T-helper 2 cell treated with Interferon-gamma antibody and Interleukin-4, amounts not matched to agents 5 μg/mL and 100 μg/mL, for 36 hours (primary cell): ENCODE data around the gene SPDYE1.
"Not testable (repeated sequence)": the region's sequence is repeated elsewhere in the genome, so short reads cannot be mapped to it uniquely, and the experiment has no call there.

Experiments
- DNase-seq: peaks from one replicate; pipeline ENCODE4 v3.0.0; 2021; ENCODE audit warnings: low spot score
- H3K27ac Mint-ChIP-seq: one replicate; pipeline ENCODE4 v1.8.0; 2021; ENCODE audit warnings: mild to moderate bottlenecking, mixed read lengths
- H3K27me3 Mint-ChIP-seq: one replicate; pipeline ENCODE4 v1.8.0; 2021; ENCODE audit warnings: low read depth, mixed read lengths
- H3K36me3 Mint-ChIP-seq: one replicate; pipeline ENCODE4 v1.8.0; 2021; ENCODE audit warnings: low read depth, mixed read lengths
- H3K4me1 Mint-ChIP-seq: one replicate; pipeline ENCODE4 v1.8.0; 2021; ENCODE audit warnings: low read depth, mixed read lengths
- H3K4me3 Mint-ChIP-seq: one replicate; pipeline ENCODE4 v1.8.0; 2022; ENCODE audit warnings: mild to moderate bottlenecking, moderate library complexity, mixed read lengths
- H3K9me3 Mint-ChIP-seq: one replicate; pipeline ENCODE4 v1.8.0; 2021; ENCODE audit warnings: mixed read lengths

SPDYE1 gene

GRCh38 chr7:43982848-43983247, 14.8 kb upstream of the SPDYE1 start:
- H3K36me3 Mint-ChIP-seq, H3K27ac Mint-ChIP-seq: not testable (repeated sequence)

GRCh38 chr7:43983736-43984135, 14.0 kb upstream of the SPDYE1 start:
- not testable (repeated sequence) for H3K4me1 Mint-ChIP-seq, H3K4me3 Mint-ChIP-seq, H3K27me3 Mint-ChIP-seq, H3K9me3 Mint-ChIP-seq, H3K36me3 Mint-ChIP-seq, DNase-seq, H3K27ac Mint-ChIP-seq

More at GRCh38 chr7:43982848-43983247, 14.8 kb upstream of the SPDYE1 start:
- DNase-seq, H3K4me3 Mint-ChIP-seq, H3K9me3 Mint-ChIP-seq, H3K4me1 Mint-ChIP-seq, H3K27me3 Mint-ChIP-seq: not testable (repeated sequence)

GRCh38 chr7:43985904-43986864, 11.5 kb upstream of the SPDYE1 start:
- H3K9me3 Mint-ChIP-seq, H3K4me1 Mint-ChIP-seq, H3K36me3 Mint-ChIP-seq, H3K27me3 Mint-ChIP-seq: not testable (repeated sequence)
- peak; percentile 23 for DNase-seq
- Mint-ChIP-seq H3K4me3 (peak overlapping the region; percentile 48), H3K27ac (peak overlapping the region; percentile 63)

- H3K27ac Mint-ChIP-seq, DNase-seq, H3K4me1 Mint-ChIP-seq, H3K27me3 Mint-ChIP-seq, H3K4me3 Mint-ChIP-seq, H3K36me3 Mint-ChIP-seq, H3K9me3 Mint-ChIP-seq: not testable (repeated sequence)
These were observed 10.2 kb upstream of the SPDYE1 start for GRCh38 chr7:43987476-43987875.

GRCh38 chr7:43990011-43990585, 7.6 kb upstream of the SPDYE1 start:
- not testable (repeated sequence) for H3K4me3 Mint-ChIP-seq, DNase-seq, H3K9me3 Mint-ChIP-seq, H3K4me1 Mint-ChIP-seq, H3K27me3 Mint-ChIP-seq, H3K36me3 Mint-ChIP-seq, H3K27ac Mint-ChIP-seq

GRCh38 chr7:43990829-43991228, 6.9 kb upstream of the SPDYE1 start:
- not testable (repeated sequence) for H3K27me3 Mint-ChIP-seq

GRCh38 chr7:43992896-43993295, 4.8 kb upstream of the SPDYE1 start:
- not testable (repeated sequence) for H3K27me3 Mint-ChIP-seq, H3K4me3 Mint-ChIP-seq, H3K9me3 Mint-ChIP-seq, DNase-seq, H3K36me3 Mint-ChIP-seq, H3K27ac Mint-ChIP-seq, H3K4me1 Mint-ChIP-seq

More at GRCh38 chr7:43990829-43991228, 6.9 kb upstream of the SPDYE1 start:
- H3K27ac Mint-ChIP-seq, H3K9me3 Mint-ChIP-seq, H3K36me3 Mint-ChIP-seq, H3K4me1 Mint-ChIP-seq, H3K4me3 Mint-ChIP-seq, DNase-seq: not testable (repeated sequence)

GRCh38 chr7:43994681-43995080, 3.0 kb upstream of the SPDYE1 start:
- H3K27ac Mint-ChIP-seq, H3K36me3 Mint-ChIP-seq, H3K4me1 Mint-ChIP-seq, H3K9me3 Mint-ChIP-seq, H3K27me3 Mint-ChIP-seq, DNase-seq, H3K4me3 Mint-ChIP-seq: not testable (repeated sequence)

GRCh38 chr7:44012081-44012480, 14.4 kb downstream of the SPDYE1 start:
- not testable (repeated sequence) for H3K4me1 Mint-ChIP-seq, H3K27ac Mint-ChIP-seq, H3K27me3 Mint-ChIP-seq, H3K9me3 Mint-ChIP-seq, H3K36me3 Mint-ChIP-seq, DNase-seq, H3K4me3 Mint-ChIP-seq

- H3K27ac Mint-ChIP-seq, H3K4me3 Mint-ChIP-seq, H3K27me3 Mint-ChIP-seq, H3K4me1 Mint-ChIP-seq, H3K36me3 Mint-ChIP-seq, H3K9me3 Mint-ChIP-seq, DNase-seq: not testable (repeated sequence)
These were observed 17.4 kb downstream of the SPDYE1 start for GRCh38 chr7:44015090-44015489.

- H3K4me1 Mint-ChIP-seq: peaks cover 17% of the 10 kb centered on the region
These were observed 21.4 kb downstream of the SPDYE1 start for GRCh38 chr7:44018857-44019807.

GRCh38 chr7:44019825-44020224, 22.1 kb downstream of the SPDYE1 start:
- not testable (repeated sequence) for H3K36me3 Mint-ChIP-seq, H3K4me3 Mint-ChIP-seq, H3K9me3 Mint-ChIP-seq, H3K27ac Mint-ChIP-seq, H3K27me3 Mint-ChIP-seq, DNase-seq
- peaks cover 17% of the 10 kb centered on the region for H3K4me1 Mint-ChIP-seq

More at GRCh38 chr7:44018857-44019807, 21.4 kb downstream of the SPDYE1 start:
- Mint-ChIP-seq H3K27ac (peak overlapping the region; percentile 78), H3K4me3 (peak overlapping the region; percentile 92)
- H3K36me3 Mint-ChIP-seq, H3K9me3 Mint-ChIP-seq, H3K27me3 Mint-ChIP-seq: not testable (repeated sequence)
- DNase-seq: peak; percentile 99

GRCh38 chr7:44022069-44022468, 24.4 kb downstream of the SPDYE1 start:
- DNase-seq, H3K27me3 Mint-ChIP-seq, H3K4me3 Mint-ChIP-seq, H3K9me3 Mint-ChIP-seq, H3K27ac Mint-ChIP-seq, H3K36me3 Mint-ChIP-seq: not testable (repeated sequence)
- peaks cover 15% of the 10 kb centered on the region for H3K4me1 Mint-ChIP-seq
